ENCODE results near the gene APOC4.

DNA sequence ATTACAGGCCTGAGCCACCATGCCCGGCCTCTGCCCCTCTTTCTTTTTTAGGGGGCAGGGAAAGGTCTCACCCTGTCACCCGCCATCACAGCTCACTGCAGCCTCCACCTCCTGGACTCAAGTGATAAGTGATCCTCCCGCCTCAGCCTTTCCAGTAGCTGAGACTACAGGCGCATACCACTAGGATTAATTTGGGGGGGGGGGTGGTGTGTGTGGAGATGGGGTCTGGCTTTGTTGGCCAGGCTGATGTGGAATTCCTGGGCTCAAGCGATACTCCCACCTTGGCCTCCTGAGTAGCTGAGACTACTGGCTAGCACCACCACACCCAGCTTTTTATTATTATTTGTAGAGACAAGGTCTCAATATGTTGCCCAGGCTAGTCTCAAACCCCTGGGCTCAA is 32.3 kb upstream of the APOC4 start:
- TF ChIP-seq POLR2AphosphoS5 (IDR thresholded peaks at IDR 0.05), result no peak
- TF ChIP-seq, protein P1, sequence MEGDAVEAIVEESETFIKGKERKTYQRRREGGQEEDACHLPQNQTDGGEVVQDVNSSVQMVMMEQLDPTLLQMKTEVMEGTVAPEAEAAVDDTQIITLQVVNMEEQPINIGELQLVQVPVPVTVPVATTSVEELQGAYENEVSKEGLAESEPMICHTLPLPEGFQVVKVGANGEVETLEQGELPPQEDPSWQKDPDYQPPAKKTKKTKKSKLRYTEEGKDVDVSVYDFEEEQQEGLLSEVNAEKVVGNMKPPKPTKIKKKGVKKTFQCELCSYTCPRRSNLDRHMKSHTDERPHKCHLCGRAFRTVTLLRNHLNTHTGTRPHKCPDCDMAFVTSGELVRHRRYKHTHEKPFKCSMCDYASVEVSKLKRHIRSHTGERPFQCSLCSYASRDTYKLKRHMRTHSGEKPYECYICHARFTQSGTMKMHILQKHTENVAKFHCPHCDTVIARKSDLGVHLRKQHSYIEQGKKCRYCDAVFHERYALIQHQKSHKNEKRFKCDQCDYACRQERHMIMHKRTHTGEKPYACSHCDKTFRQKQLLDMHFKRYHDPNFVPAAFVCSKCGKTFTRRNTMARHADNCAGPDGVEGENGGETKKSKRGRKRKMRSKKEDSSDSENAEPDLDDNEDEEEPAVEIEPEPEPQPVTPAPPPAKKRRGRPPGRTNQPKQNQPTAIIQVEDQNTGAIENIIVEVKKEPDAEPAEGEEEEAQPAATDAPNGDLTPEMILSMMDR (IDR thresholded peaks at IDR 0.05), result no peak
- no peak for TF ChIP-seq POLR2A (IDR thresholded peaks at IDR 0.05)

All from prostate gland (tissue), 2 donors.